RPMI8226 (cell line): ENCODE data around the gene GRID2IP.
"Not testable (repeated sequence)": the region's sequence is repeated elsewhere in the genome, so short reads cannot be mapped to it uniquely, and the experiment has no call there.

Experiments used
- DNase-seq: peaks from one replicate; pipeline ENCODE4 v3.0.0-alpha.2; 2015

GRID2IP gene

GRCh38 chr7:6482743-6483119 is 68.5 kb downstream of the GRID2IP start:
- no peak for DNase-seq

- no peak for DNase-seq
Observed at GRCh38 chr7:6482307-6482706, 69.0 kb downstream of the GRID2IP start.

GRCh38 chr7:6481445-6481844 is 69.8 kb downstream of the GRID2IP start:
- no peak for DNase-seq

GRCh38 chr7:6480323-6480660 is 71.0 kb downstream of the GRID2IP start:
- DNase-seq = no peak

GRCh38 chr7:6479067-6479466 is 72.2 kb downstream of the GRID2IP start:
- DNase-seq = no peak

- no peak for DNase-seq
Observed at GRCh38 chr7:6478186-6478585, 73.1 kb downstream of the GRID2IP start.

- DNase-seq = no peak
Observed at GRCh38 chr7:6477318-6477660, 74.0 kb downstream of the GRID2IP start.

- DNase-seq = no peak
Observed at GRCh38 chr7:6476596-6477317, 74.5 kb downstream of the GRID2IP start.

- DNase-seq = no peak
Observed at GRCh38 chr7:6475433-6476186, 75.7 kb downstream of the GRID2IP start.

- no peak for DNase-seq
Observed at GRCh38 chr7:6465862-6466261, 85.4 kb downstream of the GRID2IP start.

GRCh38 chr7:6463609-6464008 is 87.7 kb downstream of the GRID2IP start:
- DNase-seq = not testable (repeated sequence)

- DNase-seq = no peak
Observed at GRCh38 chr7:6461946-6462550, 89.2 kb downstream of the GRID2IP start.

GRCh38 chr7:6460990-6461584 is 90.2 kb downstream of the GRID2IP start:
- DNase-seq = no peak

GRCh38 chr7:6460303-6460702 is 91.0 kb downstream of the GRID2IP start:
- DNase-seq = no peak

GRCh38 chr7:6458676-6459075 is 92.6 kb downstream of the GRID2IP start:
- DNase-seq = not testable (repeated sequence)

GRCh38 chr7:6453734-6454133 is 97.5 kb downstream of the GRID2IP start:
- DNase-seq = no peak

GRCh38 chr7:6451224-6451705 is 100.0 kb downstream of the GRID2IP start:
- no peak for DNase-seq

GRCh38 chr7:6450591-6450990 is 100.7 kb downstream of the GRID2IP start:
- not testable (repeated sequence) for DNase-seq

GRCh38 chr7:6449884-6450283 is 101.4 kb downstream of the GRID2IP start:
- DNase-seq = not testable (repeated sequence)

- no peak for DNase-seq
Observed at GRCh38 chr7:6448943-6449543, 102.2 kb downstream of the GRID2IP start.

GRCh38 chr7:6447581-6448199 is 103.6 kb downstream of the GRID2IP start, which contains the start of gene DAGLB:
TSS of gene DAGLB (minus strand) at chr7:6447954. CDS start at chr7:6447842, 112 bp downstream.
- peak; percentile 98 for DNase-seq
